ENCODE data around the gene VSIG10.

Gene VSIG10

GRCh38 chr12:118042091-118042490 lies 61.7 kb downstream of the VSIG10 start:
- H2AFZ ChIP-seq (ENCODE audit: low read depth): no peak overlapping the region
- H3K79me2 ChIP-seq (ENCODE audit: insufficient read depth, low read depth): no peaks in the 10 kb centered on the region

GRCh38 chr12:118038137-118038536 lies 65.7 kb downstream of the VSIG10 start:
- Histone ChIP-seq H3K36me3 (ENCODE audit: insufficient read depth) (no peaks in the 10 kb centered on the region), H2AFZ (ENCODE audit: low read depth) (no peak overlapping the region)

More at GRCh38 chr12:118042091-118042490, 61.7 kb downstream of the VSIG10 start:
- Histone ChIP-seq H3K4me1 (ENCODE audit: low read depth, poor library complexity, severe bottlenecking) (peaks cover 35% of the 10 kb centered on the region), H3K27ac (no peak overlapping the region), H3K4me2 (no peak overlapping the region), H3K36me3 (ENCODE audit: insufficient read depth) (no peaks in the 10 kb centered on the region), H3K4me3 (IDR thresholded peaks at IDR 0.05; ENCODE audit: insufficient read depth, low read depth, low read length) (no peak overlapping the region), H3K27me3 (ENCODE audit: insufficient read depth, low read depth) (no peaks in the 10 kb centered on the region), H4K20me1 (ENCODE audit: insufficient read depth) (no peaks in the 10 kb centered on the region), H3K9ac (no peak overlapping the region)
- no peak for TF ChIP-seq CTCF (conservative IDR thresholded peaks at IDR 0.05; ENCODE audit: low read depth, low read length)

GRCh38 chr12:118036672-118037411 lies 67.0 kb downstream of the VSIG10 start:
- H3K27ac ChIP-seq: no peak overlapping the region
- TF ChIP-seq CTCF (conservative IDR thresholded peaks at IDR 0.05; ENCODE audit: low read depth, low read length): no peak
- H3K4me1 ChIP-seq (ENCODE audit: low read depth, poor library complexity, severe bottlenecking): peaks cover 30% of the 10 kb centered on the region
- H3K27me3 ChIP-seq (ENCODE audit: insufficient read depth, low read depth): no peaks in the 10 kb centered on the region
- H3K9ac ChIP-seq: no peak overlapping the region
- no peak overlapping the region for H3K4me2 ChIP-seq
- H3K36me3 ChIP-seq (ENCODE audit: insufficient read depth): no peaks in the 10 kb centered on the region
- H2AFZ ChIP-seq (ENCODE audit: low read depth): no peak overlapping the region
- no peak overlapping the region for H3K4me3 ChIP-seq (IDR thresholded peaks at IDR 0.05; ENCODE audit: insufficient read depth, low read depth, low read length)
- H3K79me2 ChIP-seq (ENCODE audit: insufficient read depth, low read depth): no peaks in the 10 kb centered on the region
- H4K20me1 ChIP-seq (ENCODE audit: insufficient read depth): no peaks in the 10 kb centered on the region

More at GRCh38 chr12:118038137-118038536, 65.7 kb downstream of the VSIG10 start:
- Histone ChIP-seq H3K4me1 (ENCODE audit: low read depth, poor library complexity, severe bottlenecking) (peaks cover 30% of the 10 kb centered on the region), H3K27me3 (ENCODE audit: insufficient read depth, low read depth) (no peaks in the 10 kb centered on the region), H3K9ac (no peak overlapping the region), H3K4me3 (IDR thresholded peaks at IDR 0.05; ENCODE audit: insufficient read depth, low read depth, low read length) (no peak overlapping the region), H4K20me1 (ENCODE audit: insufficient read depth) (no peaks in the 10 kb centered on the region), H3K27ac (no peak overlapping the region), H3K79me2 (ENCODE audit: insufficient read depth, low read depth) (no peaks in the 10 kb centered on the region), H3K4me2 (no peak overlapping the region)
- no peak for TF ChIP-seq CTCF (conservative IDR thresholded peaks at IDR 0.05; ENCODE audit: low read depth, low read length)

- peaks cover 30% of the 10 kb centered on the region for H3K4me1 ChIP-seq (ENCODE audit: low read depth, poor library complexity, severe bottlenecking)
- no peaks in the 10 kb centered on the region for H3K79me2 ChIP-seq (ENCODE audit: insufficient read depth, low read depth)
- no peak overlapping the region for H3K4me2 ChIP-seq
- no peak overlapping the region for H3K9ac ChIP-seq
- H3K36me3 ChIP-seq (ENCODE audit: insufficient read depth): no peaks in the 10 kb centered on the region
- peak overlapping the region; percentile 21; the same call in 1 of the 2 replicates for H3K27ac ChIP-seq
- TF ChIP-seq CTCF (conservative IDR thresholded peaks at IDR 0.05; ENCODE audit: low read depth, low read length): no peak
- H4K20me1 ChIP-seq (ENCODE audit: insufficient read depth): no peaks in the 10 kb centered on the region
- H3K27me3 ChIP-seq (ENCODE audit: insufficient read depth, low read depth): no peaks in the 10 kb centered on the region
- no peak overlapping the region for H2AFZ ChIP-seq (ENCODE audit: low read depth)
- H3K4me3 ChIP-seq (IDR thresholded peaks at IDR 0.05; ENCODE audit: insufficient read depth, low read depth, low read length): no peak overlapping the region
Measured at GRCh38 chr12:118035190-118036041, 68.4 kb downstream of the VSIG10 start.

Measured in KMS-11 (cell line).